Measurements from ENCODE around the gene FARP1.

Gene FARP1

DNA sequence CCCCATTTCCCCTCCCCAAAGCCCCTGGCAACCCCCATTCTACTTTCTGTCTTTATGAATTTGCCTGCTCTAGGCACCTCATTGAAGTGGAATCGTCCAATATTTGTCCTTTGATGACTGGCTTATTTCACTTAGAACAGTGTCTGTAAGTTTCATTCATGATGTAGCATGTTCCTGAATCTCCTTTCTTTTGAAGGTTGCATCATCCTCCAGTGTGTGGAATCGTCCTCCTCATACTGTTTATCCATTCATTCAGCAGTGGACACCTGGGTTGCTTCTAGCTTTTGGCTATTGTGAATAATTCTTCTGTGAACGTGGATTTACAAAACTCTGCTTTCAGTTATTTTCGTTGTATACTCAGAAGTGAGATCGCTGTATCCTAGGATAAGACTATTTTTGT, 195.4 kb downstream of the FARP1 start:
- DNase-seq (ENCODE audit: low spot score), result no peak

DNA sequence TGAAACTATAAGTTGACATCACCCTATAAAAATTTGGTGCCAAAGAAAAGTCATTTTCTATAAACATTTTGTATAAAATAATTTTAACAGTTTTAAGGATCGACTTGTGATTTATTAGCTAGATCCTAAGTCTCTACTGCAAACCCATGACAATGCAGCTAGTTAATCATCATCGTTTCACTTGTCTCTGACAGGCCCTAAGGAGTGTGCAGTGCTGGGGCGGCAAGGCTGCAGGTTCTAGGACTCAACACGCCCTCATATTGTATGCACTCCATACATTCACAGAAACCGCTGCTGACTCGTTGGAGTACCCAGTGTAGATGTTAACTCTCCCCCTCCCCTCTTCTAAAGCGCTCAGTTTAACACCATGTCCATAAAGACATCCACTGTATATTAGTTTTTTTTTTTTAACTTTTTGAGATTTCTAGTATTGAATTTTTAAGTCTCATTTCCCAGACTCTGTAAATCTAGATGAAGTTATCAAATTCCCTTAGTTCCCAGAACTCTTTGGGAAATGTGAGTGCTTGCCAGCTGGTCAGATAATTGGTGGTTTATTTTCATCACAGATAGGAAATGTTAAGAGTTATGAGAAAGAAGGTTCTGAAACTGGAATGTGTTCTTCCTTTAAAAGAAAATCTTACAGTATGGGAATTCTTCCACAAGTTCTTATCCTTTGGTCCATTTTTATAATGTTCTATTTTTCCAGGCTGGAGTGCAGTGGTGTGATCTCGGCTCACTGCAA, 197.0 kb downstream of the FARP1 start:
- DNase-seq (ENCODE audit: low spot score), result no peak

DNA sequence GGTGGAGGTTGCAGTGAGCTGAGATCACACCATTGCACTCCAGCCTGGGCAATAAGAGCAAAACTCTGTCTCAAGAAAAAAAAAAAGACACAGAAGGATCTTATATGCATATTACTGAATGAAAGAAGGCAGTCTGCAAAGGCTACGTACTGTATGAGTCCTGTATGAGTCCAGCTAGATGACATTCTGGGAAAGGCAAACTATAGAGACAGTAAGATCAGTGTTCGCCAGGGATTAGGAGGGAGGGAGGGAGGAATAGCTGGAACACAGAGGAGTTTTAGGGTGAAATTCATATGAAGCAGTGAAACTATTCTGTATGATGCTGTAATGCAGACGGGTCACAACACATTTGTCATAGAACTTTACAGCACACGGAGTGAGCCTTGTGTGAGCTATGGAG, 200.1 kb downstream of the FARP1 start:
- DNase-seq (ENCODE audit: low spot score), result no peak

DNA sequence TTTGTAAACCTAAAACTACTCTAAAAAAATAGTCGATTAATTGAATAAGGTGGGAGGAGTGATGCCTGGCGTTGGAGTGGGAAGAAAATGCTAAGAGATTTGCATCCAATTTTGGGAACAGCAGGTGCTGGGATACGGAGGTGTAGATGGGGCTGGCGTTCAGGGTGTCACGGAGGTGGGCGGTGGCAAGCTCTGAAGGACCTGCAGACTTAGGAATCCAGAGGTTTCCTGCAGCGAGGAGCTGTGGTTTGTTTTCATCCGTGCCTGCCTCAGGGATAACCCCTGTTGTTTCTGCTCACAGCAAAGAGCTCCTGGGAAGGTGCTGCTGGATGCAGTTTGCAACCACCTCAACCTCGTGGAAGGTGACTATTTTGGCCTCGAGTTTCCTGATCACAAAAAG, 200.6 kb downstream of the FARP1 start:
- no peak for DNase-seq (ENCODE audit: low spot score)

DNA sequence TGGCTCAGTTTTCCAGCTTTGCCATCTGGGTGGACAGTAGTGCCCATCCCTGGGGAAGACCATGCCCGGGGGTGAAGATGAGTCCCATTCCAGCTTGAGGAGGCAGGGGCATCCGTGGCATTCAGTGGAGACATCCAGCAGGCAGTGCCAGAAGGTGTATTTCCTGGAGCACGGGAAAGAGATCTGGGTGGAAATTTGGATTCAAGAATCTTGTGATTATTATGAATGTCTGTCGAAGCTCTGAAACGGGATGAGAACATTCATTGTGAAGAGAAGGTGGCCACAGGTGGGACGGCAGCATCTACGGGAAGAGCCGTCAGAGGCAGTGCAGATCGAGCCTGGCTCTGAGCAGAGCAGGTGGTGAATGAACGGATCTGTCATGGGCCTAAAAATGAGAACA, 201.5 kb downstream of the FARP1 start:
- DNase-seq (ENCODE audit: low spot score), result no peak

DNA sequence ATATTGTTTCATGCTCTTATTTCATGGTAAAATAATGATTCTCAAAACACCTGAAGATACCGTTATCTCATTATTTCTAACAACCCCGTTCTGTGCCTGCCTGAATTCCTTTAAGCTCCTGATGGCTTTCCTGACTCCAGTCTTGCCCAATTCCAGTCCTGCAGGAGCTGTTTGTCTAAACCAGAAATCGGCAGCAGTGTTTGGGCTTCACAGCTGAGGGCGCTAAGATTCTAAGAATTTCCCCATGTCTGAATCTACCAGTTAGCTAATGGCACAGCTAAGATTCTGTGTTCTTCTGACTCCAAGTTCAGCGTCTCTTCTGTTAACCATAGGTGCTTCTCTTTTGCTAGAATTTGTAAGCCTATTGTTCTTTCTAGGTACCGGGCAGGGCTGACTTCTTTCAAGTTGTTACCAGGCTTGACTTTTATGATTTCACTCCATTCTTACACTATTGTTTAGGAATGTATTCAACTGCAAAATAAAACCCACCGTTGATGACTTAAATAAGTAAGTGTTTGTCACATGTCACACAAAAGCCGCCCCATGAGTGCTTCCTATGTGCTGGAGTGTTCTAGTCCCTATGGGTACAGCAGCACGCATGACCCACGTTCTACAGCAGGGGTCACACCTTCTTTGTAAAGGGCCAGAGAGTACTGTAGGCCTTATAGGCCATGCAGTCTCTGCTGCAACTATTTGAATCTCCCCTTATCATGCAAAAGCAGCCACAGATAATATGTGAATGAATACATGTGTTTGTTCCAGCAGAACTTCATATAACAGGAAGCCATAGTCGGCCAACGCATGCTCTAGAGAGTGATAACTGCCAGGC, 202.4 kb downstream of the FARP1 start:
- no peak for DNase-seq (ENCODE audit: low spot score)

DNA sequence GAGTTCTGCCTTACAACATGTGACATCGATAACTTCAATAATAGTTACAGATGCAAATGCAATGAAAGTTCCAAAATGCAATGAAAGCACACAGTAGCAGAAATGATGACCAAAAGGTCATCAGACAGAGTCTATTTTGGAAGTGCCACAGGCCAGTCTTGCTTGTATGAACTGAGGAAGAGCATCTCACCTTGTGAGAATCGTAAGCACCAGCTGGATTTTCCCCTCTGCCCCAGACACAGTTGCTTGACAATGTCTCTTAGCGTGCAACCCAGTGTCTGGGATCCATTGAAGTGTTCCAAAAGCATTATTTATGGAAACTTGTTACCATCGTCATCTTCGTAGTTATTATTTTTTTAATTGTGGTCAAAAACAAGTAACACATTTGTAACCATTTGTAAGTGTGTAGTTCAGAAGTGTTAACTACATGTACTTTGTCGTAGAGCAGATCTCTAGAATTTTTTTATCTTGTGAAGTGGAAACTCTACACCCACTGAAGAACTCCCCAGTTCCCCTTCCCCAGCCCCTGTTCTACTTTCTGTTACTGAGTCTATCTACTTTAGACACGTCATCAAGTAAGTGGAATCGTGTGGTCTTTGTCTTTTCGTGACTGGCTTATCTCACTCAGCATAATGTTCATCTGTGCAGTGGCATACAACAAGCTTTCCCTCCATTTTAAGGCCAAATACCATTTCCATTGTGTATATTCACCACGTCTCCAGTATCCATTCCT, 204.2 kb downstream of the FARP1 start:
- DNase-seq (ENCODE audit: low spot score), result no peak

DNA sequence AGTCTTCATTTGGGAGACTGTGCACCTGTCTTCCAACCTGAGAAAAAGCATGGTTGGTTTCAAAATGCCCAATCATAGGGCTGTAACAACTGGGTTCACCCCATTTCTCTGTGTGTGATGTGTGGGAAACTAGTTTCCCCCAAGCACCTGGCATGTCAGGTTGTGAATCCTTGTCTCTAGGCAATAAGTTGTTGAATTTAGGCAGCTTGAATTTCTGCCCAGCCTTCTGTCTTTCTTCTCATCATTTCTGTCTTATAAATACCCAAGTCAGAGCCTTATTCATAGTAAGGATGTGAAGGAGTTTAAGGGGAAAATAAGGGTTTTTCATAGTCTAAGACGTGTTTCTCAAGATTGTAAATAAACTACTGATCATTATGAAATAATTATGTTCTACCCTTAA, 204.9 kb downstream of the FARP1 start:
- DNase-seq (ENCODE audit: low spot score), result no peak

DNA sequence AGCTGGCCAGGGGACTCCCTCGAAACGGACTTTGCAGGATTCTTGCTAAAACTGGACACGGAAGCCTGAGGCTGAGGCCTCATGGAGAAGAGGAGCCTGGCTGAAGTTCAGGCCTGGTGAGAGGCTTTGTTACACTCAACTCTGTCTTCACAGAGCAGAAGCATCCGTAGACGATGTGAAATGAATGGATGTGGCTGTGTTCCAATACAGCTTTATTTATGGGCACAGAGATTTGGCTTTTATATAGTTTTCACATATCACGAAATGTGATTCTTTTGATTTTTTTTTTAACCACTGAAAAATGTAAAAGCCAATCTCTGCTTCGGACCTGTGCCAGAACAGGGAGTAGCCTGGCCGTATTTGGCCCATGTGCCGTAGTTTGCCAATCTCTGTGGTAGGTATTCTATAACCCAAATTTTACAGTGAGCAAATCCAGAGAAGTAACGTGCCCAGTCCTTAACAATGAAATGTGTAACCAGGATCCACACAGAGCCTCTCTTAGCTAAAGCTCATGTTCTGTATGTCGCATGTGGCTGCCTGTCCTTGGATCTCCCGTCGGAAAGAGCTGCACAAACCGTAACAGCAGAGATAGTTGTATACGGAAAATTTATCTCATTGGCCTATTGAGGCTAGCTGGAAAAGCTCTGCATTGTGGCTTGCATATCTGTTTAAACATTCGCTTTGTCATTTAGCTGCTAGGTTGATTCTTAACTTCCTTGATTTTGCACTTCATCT, 205.7 kb downstream of the FARP1 start:
- DNase-seq (ENCODE audit: low spot score), result no peak

DNA sequence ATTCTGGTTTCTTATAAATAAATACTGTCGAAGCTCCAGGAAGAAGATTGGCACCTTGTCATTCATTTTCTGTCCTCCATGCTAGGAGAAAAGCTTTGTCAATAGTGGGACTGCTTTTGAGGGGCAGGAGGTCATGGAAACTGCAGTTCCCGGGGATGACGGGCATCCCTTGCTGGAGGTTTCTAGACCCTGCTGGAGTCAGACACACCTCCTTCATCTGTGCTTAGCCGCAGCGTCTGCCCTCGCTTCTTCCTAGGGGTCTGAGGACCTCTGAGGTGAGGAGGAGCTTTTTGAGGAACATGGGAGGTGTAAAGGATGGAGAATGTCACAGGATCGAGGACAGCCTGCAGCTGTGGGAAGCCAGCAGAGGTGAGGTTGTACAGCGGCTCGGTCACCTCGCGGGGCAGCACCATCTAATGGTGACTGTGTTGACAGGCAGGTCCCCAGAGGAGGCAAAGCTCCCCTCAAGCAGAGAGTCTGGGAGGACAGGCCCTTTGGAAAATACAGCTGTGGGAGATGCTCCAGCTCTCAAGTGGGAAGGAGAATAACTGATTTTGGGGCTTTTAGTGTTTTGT, 206.9 kb downstream of the FARP1 start:
- DNase-seq (ENCODE audit: low spot score), result no peak

DNA sequence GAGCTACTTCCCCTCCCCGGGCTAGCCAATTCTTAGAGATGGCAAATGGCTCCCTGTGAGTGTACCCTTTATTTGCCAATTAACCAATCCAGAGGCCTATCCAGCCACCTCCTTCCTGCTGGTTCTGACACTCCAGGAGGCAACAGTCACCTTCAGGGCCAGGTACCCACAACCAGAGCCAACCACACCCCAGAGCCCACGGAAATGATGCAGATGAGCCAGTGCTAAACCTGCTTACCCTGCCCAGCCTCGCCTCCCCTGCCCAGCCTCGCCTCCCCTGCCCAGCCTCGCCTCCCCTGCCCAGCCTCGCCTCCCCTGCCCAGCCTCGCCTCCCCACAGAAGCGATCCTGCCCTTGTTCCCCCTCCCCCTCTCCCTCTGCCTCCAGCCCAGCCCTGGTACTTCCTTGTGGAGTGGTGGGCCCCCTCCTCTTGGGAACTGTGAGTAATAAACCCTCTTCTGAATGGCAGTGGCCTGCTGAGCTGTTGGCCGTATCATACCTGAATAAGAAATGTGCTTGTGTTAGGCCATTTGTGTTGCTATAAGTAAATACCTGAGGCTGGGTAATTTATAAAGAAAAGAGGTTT, 207.9 kb downstream of the FARP1 start:
- no peak for DNase-seq (ENCODE audit: low spot score)

DNA sequence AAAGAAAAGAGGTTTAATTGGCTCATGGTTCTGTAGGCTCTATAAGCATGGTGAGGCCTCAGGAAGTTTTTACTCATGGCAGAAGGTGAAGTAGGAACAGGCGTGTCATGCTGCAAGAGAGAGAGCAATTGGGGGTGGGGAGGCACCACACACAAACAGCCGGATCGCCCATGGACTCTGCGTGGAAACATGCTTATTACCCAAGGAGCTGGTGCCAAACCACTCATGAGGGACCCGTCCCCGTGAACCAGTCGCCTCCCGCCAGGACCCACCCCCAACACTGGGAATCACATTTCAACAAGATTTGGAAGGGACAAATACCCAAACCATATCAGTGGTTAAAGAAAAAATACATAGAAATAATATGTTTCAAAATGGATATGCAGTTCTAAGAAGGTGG, 208.7 kb downstream of the FARP1 start:
- DNase-seq (ENCODE audit: low spot score), result no peak

DNA sequence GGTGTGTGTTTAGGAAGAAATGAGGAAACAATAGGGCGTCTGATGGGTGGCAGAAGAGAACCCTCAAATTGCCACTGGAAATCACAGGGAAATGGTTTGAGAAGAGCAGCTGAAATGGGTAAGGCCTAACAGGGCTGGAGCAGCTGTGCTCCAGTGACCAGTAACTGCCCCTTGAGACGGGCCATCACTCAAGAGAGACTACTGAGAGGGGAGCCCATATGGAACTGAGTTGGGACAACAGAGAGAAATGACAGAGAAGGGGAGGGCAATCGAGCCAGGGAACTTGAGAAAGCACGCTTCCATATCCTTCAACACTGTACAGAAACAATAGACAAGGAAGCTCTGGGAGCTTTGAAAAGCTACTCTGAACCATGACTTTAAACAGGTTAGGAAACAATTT, 209.3 kb downstream of the FARP1 start:
- DNase-seq (ENCODE audit: low spot score), result no peak

DNA sequence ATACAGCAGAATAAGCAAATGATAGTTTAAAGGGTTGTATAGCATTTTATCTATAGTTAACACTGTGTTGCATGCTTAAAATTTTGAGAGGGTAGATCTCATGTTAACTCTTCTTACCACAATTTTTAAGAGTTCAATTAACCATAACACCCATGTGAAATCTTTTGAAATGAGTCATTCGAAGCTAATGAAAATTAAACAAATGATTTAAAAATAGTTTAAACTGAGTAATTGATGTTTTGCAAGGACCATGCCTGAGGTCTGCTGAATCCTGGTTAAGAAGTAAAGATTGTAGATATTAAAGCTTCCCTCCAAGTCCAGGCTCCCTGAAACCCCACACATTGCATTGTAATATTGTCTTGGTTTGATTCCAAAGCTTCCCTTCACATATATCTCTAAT, 210.9 kb downstream of the FARP1 start:
- DNase-seq (ENCODE audit: low spot score), result no peak

DNA sequence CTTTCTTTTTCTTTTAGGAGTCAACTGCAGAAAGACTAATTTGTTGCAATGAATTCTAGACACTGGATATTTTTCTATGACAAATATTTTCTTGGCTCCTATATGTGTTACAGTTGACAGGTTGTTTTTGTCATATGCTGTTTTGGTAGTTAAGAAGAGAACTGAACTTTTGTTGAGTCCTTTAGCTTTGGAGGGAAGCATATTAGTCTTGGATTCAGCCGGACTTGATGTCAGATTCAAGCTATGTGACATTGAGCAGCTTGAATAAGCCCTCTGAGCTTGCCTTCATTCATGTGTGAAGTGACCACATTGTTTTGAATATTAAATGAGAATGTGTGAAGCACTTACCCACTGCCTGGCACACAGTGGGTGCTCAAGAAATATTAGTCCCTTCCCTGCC, 216.0 kb downstream of the FARP1 start:
- no peak for DNase-seq (ENCODE audit: low spot score)

DNA sequence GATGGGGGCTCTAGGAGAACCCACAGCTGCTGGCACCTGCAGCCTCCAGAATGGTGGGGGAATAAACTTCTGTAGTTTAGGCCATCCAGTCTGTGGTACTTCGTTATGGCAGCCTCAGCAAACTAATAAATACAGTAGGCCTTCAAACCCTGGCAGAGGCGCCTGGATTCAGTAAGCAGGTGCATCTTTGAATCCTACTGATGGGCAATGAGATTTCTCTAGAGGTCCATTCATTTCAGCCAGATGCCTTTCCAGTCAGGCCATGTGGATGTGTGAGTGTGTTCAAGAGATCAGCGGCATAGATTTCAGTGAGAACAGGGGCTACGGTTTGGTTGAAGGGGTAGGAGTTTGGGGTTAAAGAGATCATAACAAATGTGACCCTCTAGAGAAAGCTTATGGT, 217.7 kb downstream of the FARP1 start:
- DNase-seq (ENCODE audit: low spot score), result no peak

DNA sequence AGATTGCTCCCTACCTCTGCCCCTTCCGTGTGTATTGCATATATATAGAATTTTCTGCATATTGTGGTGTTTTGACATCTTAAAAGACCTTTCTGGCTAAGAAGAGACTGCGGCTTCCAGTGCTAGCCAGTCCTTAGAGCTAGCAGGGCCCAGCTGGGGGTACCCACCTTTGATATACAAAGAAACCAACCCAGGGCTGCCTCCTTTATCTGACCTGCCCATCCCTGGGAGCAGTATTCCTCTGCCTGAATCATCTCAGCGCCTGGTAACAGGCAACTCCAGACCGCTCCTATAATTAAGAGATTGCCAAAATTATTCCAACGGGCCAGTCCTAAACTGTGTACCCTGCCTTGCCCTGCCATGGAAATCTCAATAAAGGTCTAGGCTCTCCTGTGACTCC, 220.4 kb downstream of the FARP1 start:
- no peak for DNase-seq (ENCODE audit: low spot score)

DNA sequence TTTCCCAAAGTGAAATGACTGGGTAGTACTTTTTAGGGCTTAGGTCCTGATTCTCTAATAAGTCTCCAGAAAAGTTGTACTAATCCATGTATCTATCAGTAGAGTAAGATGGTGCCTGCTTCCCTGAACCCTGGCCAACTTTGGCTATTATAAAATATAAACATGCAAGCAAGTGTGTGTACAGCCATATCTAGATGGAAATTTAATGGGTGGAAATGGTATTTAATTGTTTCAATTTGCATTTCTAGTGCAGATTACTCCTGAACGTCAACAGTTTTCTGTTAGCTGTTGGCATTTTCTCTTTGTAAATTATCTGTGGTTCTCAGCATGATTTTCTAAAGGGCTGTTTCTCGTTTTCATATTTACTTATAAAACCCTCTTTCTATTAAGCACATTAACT, 221.3 kb downstream of the FARP1 start:
- no peak for DNase-seq (ENCODE audit: low spot score)

DNA sequence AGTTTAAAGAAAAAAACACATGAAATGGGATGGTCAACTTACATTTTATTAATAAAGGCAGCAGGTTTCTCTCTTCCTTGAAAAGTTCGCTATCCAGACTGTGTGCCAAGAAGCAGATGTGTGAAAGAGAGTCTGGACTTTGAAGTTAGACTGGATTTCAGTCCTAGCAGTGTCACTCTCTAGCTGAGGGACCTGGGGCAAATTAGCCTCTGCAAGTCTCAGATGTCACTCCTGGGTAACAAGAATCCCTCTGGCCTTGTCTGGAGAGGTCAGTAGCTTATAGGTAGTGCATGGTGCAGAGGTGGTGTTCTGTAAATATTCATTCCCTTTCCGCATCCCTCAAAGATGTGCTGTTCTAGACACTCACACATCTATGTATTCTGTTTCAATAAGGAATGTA, 221.8 kb downstream of the FARP1 start:
- no peak for DNase-seq (ENCODE audit: low spot score)

DNA sequence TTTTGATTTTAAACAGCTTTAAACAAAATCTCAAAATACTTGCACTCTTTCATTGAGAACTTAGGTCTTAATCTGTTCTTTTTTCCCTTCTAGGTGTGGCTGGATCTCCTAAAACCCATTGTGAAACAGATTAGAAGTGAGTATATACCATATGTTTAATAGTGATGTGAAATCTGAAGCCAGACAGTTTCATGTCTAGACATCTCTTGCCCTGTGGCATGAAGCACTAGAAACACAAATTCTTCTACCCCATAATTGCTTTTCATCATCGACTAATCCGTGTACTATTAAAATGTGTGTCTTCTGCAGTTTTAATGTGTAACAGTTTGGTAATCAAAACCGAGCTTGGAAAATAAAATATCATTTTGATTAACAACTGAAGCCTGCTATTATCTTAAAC, 222.4 kb downstream of the FARP1 start:
- no peak for DNase-seq (ENCODE audit: low spot score)

DNA sequence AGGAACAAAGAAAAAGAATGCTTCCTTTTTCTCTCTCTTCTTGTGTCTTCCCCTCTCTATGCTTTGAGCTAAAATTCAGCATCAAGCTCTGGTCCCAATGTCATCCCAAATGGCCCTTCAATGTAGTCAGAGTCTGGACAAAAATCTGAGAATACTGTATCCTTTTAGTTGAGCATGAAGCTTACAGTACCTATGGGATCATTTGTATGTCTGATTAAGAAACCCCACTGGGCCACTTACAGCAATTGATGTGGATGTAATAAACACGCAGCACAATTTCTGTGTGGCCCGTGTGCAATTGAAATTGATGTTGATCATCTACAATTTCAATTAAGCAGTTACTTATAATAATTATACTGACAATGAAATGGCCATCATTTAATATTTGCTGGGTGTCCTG, 223.1 kb downstream of the FARP1 start:
- no peak for DNase-seq (ENCODE audit: low spot score)

DNA sequence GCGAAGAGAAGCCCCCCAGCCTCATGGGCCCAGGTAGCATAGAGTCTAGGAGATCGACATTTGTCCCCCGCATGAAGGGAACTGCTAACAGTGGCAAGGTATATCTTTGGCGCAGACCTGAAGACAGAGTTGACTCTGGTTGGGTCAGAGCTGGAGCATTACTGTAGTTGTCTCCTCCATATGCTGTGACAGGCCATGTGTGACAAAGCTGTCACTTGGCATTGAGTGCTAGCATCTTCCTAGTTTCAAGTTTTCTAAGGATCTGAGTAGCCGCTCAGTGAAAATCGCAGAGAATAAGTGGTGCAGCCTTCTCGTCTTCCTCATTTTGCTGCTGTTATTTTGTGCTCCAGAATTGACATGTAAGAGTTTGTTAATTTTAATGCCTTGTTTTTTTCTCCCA, 223.5 kb downstream of the FARP1 start:
- no peak for DNase-seq (ENCODE audit: low spot score)

Measured in pons (tissue), 1 donor.